GM18951 (cell line): ENCODE measurements around the gene SNAI3.
"Not testable (repeated sequence)": the region's sequence is repeated elsewhere in the genome, so short reads cannot be mapped to it uniquely, and the experiment has no call there.

Experiments used
- POLR2A ChIP-seq: IDR thresholded peaks from 4 replicates; pipeline ENCODE4 v1.6.1; 2011; ENCODE audit warnings: mild to moderate bottlenecking; ENCODE audit not compliant: insufficient read length, insufficient read depth; ENCODE audit errors: extremely low read depth
- in situ Hi-C: fragments of 300-500 bp; cut with MboI; formaldehyde crosslinking; loops from one replicate; pipeline ENCODE4 v1.12.0; 2022; ENCODE audit warnings: low sequenced_read_pairs, mixed read lengths, inconsistent platforms; ENCODE audit not compliant: unreplicated experiment

SNAI3 gene

DNA sequence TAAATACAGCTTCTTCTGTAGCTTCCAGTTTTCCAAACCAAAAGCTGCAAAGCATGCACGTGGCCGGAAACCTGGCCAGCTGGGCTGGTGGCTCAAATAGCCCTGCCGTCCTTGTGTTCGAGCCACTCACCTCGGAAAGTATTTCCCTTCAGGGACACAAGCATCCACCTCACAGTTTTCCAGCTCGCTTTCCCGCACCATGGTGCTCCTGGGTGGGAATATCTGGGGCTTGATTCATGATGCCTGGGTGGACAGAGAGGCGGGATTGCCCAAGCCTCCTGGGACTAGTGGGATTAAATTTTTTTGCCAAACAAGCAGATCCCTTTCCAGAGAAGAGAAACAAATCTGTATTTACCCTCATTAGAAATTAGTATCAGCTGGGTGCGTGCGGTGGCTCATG lies 16.3 kb downstream of the SNAI3 start:
- in situ Hi-C loops: no loop called here
- no peak for TF ChIP-seq POLR2A

DNA sequence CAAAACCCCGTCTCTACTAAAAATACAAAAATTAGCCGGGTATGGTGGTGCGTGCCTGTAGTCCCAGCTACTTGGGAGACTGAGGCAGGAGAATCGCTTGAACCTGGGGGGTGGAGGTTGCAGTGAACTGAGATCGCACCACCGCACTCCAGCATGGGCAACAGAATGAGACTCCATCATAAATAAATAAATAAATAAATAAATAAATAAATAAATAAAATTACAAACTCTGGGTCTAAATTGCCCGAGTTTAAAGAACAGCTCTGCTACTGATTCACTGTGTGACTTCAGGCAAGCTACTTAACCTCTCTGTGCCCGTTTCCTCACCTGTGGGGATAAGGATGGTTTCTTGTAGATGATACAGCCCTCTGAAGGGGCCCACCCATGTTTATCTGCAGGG lies 16.8 kb downstream of the SNAI3 start:
- in situ Hi-C loops: not testable (repeated sequence)

DNA sequence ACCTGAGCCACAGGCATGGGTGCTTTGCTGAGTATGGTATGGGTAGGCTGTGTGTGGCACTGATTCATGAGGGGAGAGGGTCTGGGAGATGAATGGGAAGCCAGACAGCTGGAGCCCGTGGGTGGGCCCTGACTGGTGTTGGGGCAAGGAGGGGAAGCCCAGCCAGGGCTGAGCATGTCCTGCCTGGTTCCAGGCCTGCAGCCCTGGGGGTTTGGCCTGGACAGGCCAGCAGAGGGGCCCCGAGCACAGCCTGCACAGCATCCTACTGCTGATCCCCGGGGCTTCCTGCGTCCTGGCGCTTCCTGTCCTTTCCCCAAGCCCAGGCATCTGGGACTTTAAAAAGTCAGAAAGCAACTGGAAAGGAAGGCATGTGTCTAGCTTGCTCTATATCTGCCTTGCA lies 18.8 kb downstream of the SNAI3 start:
- no peak for TF ChIP-seq POLR2A
- in situ Hi-C loops: no loop called here

DNA sequence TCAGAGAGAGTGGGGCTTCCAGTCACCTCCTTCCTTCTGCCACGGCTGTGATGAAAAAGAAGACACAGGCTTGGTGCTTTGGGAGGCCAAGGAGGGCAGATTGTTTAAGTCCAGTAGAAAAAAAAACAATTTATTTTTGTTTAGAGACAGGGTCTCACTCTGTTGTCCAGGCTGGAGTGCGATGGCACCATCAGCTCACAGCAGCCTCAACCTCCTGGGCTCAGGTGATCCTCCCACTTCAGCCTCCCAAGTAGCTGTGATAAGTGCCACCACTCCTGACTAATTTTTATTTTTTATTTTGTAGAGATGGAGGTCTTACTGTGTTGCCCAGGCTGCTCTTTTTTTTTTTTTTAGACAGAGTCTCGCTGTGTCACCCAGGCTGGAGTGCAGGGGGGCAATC lies 20.7 kb downstream of the SNAI3 start:
- in situ Hi-C loops: no loop called here

DNA sequence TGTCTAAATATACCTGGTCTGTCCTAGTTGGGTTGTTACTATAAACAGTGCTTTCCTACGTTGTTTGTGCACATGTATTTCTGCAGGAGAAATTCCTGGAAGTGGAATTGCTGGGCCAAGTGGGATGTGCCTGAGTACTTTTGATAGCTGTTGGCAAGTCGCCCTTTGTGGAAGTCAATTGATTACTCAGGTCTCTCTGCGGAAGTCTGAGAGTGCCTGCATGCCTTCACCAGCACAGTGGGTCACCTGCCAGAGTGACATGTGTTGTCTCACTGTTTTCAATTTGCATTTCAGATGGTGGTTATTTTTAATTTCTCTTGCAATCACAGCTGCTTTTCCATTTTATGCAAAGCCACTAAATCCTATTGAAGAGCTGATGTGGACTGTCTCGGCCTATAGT lies 21.2 kb downstream of the SNAI3 start:
- TF ChIP-seq POLR2A: no peak
- in situ Hi-C loops: no loop called here

More for the DNA sequence above, 20.7 kb downstream of the SNAI3 start:
- no peak for TF ChIP-seq POLR2A

DNA sequence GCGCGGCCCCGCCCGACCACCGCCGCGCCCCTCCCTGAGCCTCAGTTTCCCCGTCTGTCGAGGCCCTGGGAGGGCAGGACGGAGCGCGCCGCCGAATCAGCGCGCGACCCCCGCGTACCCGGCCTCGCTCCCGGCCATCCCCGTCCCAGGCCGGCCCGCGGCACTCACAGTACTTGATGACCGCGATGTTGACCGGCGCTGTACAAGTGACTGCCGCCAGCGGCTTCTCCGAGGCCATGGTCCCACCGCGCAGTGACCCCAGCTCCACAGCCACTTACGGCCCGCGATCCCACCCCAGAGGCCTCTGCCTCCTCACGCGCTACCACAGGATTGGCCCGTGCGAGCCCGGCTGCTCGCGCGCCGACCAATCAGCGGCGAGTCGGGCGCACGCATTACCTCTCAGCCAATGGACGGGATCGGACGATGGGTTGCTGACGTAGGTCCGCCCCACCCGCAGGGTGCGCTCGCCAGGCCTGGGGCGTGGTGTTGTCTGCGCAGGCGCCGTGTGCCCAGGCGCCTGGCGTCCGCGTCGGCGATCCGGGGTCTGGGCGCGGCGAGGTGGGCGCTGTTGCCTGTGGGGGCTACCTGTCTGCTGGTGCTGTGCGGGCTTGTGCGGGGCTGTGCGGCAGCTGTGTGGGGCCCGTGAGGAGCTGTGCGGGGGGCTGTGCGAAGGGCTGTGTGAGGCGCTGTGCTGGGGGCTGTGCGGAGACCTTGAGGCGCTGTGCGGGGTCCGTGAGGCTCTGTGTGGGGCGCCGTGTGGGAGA lies 23.3 kb downstream of the SNAI3 start, which contains the start of gene MVD:
TSS of gene MVD (minus strand) at position 249 of the 764 bp plus-strand sequence. CDS start at position 238, 11 bp downstream.
- in situ Hi-C loops: no loop called here
- peak; percentile 97 for TF ChIP-seq POLR2A

DNA sequence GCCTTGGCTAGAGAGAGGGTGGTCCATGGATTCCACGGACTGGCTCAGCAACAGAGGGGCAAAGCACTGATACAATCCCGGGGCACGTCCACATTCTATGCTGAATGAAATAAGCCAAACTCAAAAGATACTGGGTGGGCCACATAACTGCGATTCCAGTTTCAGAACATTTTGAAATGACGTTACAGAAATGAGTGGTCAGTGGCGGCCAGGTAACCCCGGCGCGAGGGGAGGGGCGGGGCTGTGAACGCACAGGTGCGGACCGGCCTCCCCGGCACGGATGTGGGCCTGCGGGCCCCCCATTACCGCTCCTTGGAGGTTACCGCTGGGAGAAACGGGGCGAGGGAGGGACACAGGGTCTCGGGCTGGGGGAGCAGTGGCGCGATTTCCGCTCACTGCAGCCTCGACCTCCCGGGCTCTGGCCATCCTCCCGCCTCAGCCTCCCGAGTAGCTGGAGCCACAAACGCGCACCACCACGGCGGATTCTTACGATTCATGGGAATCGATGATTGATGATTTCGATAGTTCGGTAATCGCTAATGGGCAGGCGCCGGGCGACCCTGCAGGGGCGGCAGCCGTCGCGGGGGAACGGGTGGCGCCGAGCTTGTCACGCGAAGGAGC lies 24.0 kb downstream of the SNAI3 start:
- in situ Hi-C loops: no loop called here
- TF ChIP-seq POLR2A: no peak

DNA sequence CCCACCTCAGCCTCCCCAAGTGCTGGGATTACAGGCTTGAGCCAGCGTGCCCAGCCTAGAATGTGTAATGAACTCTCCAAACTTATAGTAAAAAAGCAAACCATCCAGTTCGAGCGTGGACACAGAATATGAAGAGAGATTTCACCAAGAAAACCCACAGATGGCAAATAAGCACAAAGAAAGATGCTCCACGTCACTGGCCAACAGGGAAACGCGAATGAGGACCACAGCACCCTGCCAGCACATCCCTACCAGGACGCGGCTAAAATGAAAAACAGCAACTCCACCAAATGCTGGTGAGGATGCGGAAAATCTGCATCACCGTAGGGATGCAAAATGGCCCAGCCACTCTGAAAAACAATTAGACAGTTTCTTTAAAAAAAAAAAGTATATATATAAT lies 24.8 kb downstream of the SNAI3 start:
- no peak for TF ChIP-seq POLR2A
- in situ Hi-C loops: no loop called here

DNA sequence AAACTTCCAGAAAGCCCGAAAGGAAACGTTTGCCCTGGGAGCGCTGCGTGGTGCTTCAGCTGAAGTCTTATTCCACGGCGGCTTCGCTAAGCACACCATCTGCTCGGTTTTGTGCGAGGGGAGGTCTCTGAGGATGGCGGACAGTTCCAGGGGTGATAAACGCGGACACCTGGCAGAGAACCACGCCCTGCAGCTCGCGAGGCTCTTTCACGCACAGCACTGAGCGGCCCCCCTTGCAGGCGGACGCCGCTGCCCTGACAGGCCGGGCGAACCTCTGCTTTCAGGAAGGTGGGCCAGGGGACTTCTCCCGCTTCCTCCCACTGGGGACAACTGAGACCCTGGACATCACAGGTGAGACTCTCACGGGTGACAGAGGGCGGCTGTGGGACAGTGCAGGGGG lies 27.1 kb downstream of the SNAI3 start:
- no peak for TF ChIP-seq POLR2A
- in situ Hi-C loops: no loop called here

DNA sequence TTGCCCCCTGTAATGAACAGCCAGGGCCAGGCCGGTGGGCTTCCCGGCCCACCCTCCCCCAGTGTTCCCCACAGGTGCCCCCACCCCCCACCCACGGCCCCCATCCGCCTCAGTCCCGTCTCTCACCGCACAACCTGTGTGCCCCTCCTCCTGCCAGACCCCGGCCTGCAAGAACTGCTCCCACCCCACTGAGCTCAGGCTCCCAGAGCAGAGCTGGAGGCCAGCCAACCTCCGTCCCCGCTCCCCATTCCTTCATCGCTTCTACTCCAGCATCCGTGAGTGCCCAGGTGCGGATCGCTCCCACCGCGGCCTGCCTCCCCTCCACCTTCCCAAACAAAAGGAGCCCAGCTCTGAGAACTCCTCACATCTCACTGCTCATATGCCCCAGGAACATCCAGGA lies 27.6 kb downstream of the SNAI3 start:
- no peak for TF ChIP-seq POLR2A
- in situ Hi-C loops: no loop called here

DNA sequence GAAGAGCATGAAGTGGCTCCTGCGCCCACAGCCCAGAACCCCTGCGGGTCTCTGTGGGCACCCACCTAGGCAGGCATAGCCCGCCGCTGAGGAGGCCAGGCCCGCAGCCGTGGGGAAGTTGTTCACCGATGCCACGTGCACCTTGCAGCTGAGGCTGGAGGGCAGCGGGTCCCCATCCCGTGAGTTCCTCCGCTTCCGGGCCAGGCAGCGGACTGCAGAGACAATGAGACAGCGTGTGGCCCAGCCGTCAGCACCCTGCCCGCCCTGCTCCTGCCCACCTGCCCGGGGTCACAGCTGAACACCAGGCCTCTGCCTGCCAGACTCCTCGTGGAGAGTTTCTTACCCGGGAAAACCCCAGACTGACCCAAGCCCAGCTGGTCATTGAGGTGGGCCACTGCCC lies 28.9 kb downstream of the SNAI3 start:
- in situ Hi-C loops: no loop called here

DNA sequence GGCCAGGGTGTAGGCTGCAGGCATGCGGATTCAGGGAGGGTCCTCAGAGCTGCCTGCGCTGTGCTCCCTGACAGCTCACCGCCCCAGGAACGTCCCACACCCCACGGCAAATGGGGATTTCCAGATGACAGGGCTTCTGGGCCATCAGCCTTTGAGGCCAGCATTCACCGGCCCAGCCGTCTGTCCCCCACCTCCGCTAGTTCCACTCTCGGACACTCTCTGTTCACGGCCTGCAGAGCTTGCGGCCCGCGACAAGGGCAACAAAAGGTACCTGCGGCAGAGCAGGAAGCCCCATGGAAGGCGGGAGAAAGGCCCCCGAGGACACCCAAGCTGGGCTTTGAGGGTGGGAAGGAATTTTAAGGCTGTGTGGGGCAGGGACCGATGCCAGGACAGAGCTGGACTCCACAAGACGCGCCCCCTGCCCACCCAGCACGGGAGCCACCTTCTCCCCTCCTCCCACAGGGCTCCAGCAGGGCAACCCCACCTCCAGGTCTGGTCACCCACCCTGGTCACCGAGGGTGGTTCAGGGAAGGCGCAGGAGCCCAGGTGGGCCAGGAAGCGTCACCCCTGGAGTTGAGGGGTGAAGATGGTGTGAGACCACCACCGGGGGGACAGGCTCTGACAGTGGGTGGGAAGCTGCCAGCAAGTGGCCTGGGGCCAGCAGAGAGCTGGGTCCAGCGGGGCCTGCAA lies 29.9 kb downstream of the SNAI3 start:
- TF ChIP-seq POLR2A: no peak
- in situ Hi-C loops: no loop called here

More for the DNA sequence above, 28.9 kb downstream of the SNAI3 start:
- TF ChIP-seq POLR2A: no peak

DNA sequence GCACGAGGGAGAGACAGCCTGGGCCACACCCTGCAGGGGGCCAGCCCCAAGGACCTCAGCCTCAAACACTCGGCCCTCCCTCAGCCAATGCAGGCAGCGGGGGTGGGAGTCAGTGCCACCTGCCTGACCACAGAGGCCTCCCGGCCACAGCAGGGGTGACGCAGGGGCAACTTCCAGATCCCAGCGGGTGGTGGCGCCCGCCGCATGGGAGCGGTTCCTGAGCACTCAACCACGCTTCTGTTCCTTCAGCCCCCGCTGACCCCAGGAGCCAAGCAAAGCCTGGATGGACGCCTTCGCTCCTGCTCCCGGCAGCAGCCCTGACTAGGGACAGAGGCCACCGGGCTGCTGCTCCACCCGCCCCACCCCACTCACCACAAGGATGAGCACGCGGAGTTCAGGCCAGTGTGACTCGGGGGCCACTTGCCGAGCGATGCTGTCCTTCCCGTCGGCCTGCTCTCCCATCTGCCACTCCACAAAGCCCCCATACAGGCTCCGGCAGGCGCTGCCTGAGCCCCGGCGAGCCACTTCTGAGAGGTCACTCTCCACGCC lies 30.5 kb downstream of the SNAI3 start:
- TF ChIP-seq POLR2A: no peak
- in situ Hi-C loops: no loop called here
